Epidermal melanocyte (primary cell): ENCODE measurements around the gene TTK.
"Not testable (repeated sequence)": the region's sequence is repeated elsewhere in the genome, so short reads cannot be mapped to it uniquely, and the experiment has no call there.

ENCODE experiments used
- DNase-seq: peaks from one replicate; pipeline ENCODE4 v3.0.0; 2011; ENCODE audit warnings: low spot score; ENCODE audit not compliant: insufficient read length

Gene TTK

GRCh38 chr6:80021131-80021530 lies 16.7 kb downstream of the TTK start:
- DNase-seq: no peak

DNA sequence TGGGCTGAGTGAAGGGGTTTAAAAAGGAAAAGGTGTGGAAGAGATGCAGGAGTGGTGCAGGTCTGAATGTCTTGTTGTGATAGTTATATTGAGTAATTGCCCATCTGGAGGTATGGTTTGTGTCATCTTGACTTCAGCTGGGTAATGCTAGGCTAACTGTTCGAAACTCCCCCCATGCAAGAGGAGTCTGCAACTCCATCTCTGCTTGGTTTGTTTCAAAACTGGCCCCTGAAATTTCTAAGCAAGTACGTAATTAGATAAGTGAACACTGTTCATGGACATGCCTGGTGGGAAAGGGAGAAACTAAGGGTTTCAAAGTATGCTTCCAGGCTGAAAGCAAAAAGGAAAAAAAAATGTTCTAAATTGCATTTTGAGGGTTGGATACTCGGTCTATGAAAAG lies 17.1 kb downstream of the TTK start:
- DNase-seq: no peak

DNA sequence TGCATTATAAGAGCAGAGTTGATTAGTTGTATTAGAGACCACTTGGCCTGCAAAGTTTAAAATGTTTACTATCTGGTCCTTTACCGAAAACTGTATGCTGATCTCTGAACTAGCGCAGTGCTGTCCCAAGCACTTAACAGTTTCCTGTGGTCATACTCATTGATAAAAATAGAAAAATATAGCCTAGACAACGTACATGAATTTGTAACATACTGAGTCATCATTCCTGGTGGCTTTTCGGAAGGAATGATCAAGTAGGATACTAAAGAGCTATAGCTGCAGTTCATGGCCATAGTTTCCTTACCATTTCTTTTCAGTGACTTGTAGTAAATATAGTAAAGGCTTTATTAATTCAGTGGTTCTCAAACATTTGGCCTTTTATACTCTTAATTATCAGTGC lies 18.4 kb downstream of the TTK start:
- DNase-seq: no peak

DNA sequence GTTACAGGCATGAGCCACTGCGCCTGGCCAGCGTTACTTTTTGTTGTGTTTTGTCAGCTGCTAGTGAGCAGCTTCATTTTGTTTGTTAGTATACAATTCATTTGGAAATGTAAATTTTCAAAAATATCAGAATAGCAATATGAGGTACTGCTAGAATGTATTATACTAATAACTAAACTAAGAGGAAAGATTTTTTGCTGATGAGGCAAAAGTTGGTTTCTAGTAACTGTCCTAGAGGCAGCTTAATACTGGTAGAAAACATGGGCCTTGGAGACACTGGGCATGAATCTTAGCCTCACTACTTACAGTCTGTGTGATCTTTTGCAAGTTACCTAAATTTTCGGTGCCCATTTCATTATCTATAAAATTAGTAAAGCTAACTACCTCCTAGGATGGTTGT lies 24.1 kb downstream of the TTK start:
- DNase-seq: no peak

GRCh38 chr6:80029470-80029869 lies 25.0 kb downstream of the TTK start:
- no peak for DNase-seq

DNA sequence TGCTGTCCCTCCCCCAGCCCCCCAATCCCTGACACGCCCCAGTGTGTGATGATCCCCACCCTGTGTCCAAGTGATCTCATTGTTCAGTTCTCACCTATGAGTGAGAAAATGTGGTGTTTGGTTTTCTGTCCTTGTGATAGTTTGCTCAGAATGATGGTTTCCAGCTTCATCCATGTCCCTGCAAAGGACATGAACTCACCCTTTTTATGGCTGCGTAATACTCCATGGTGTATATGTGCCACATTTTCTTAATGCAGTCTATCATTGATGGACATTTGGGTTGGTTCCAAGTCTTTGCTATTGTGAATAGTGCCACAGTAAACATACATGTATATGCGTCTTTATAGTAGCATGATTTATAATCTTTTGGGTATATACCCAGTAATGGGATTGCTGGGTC lies 43.8 kb downstream of the TTK start:
- DNase-seq: not testable (repeated sequence)

DNA sequence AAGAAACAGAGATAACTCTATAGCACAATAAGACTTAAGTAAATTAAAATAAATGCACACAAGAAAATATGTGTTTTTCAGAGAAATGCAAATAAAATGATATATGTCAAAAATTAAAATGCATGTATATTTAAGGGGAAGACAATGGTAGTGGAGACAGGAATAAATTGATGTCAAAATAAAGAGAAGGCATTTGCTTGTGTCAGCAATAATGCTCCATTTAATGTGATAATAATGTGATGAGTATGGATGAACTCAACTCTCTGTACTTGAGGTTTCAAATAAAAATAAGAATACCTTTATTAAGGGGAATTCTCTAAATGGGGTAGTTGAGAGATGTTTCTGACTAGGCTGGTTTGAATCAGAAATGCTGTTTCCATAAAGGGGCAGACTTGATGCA lies 56.3 kb downstream of the TTK start:
- no peak for DNase-seq

- not testable (repeated sequence) for DNase-seq
Observed at GRCh38 chr6:80068146-80068545, 63.7 kb downstream of the TTK start.

- not testable (repeated sequence) for DNase-seq
Observed at GRCh38 chr6:80070431-80070830, 66.0 kb downstream of the TTK start.

- DNase-seq: no peak
Observed at GRCh38 chr6:80077067-80077466, 72.6 kb downstream of the TTK start.

GRCh38 chr6:80088637-80089036 lies 84.2 kb downstream of the TTK start:
- no peak for DNase-seq

GRCh38 chr6:80091506-80091905 lies 87.1 kb downstream of the TTK start:
- DNase-seq: no peak
